GM21381 (cell line): ENCODE data around the gene MYO7B.

Experiments used
- ATAC-seq: cut with Tn5 transposase; IDR thresholded peaks from one replicate; pipeline ENCODE4 v1.9.1; 2021; ENCODE audit warnings: mild to moderate bottlenecking, moderate library complexity; ENCODE audit not compliant: unreplicated experiment

MYO7B gene

GRCh38 chr2:127634626-127635379 lies 99.3 kb downstream of the MYO7B start:
- no peak for ATAC-seq

- no peak for ATAC-seq
Observed at GRCh38 chr2:127635380-127636237, 100.1 kb downstream of the MYO7B start.

- ATAC-seq = no peak
Observed at GRCh38 chr2:127636248-127637235, 101.1 kb downstream of the MYO7B start.

- ATAC-seq = no peak
Observed at GRCh38 chr2:127637236-127637630, 101.8 kb downstream of the MYO7B start.

GRCh38 chr2:127637725-127638252 lies 102.3 kb downstream of the MYO7B start:
- no peak for ATAC-seq

- no peak for ATAC-seq
Observed at GRCh38 chr2:127638361-127639110, 103.1 kb downstream of the MYO7B start.

GRCh38 chr2:127639111-127639474 lies 103.6 kb downstream of the MYO7B start:
- ATAC-seq = no peak

- no peak for ATAC-seq
Observed at GRCh38 chr2:127640082-127641072, 104.9 kb downstream of the MYO7B start.

GRCh38 chr2:127641133-127641532 lies 105.7 kb downstream of the MYO7B start:
- no peak for ATAC-seq

GRCh38 chr2:127641846-127642507 lies 106.5 kb downstream of the MYO7B start:
- ATAC-seq = no peak

- ATAC-seq = no peak
Observed at GRCh38 chr2:127642706-127643438, 107.4 kb downstream of the MYO7B start.

- ATAC-seq = no peak
Observed at GRCh38 chr2:127643439-127644065, 108.1 kb downstream of the MYO7B start.

- no peak for ATAC-seq
Observed at GRCh38 chr2:127644066-127645025, 108.9 kb downstream of the MYO7B start.

- no peak for ATAC-seq
Observed at GRCh38 chr2:127645026-127645394, 109.5 kb downstream of the MYO7B start.

GRCh38 chr2:127645395-127646291 lies 110.2 kb downstream of the MYO7B start, which contains the start of gene GPR17:
Gene GPR17 (plus strand): TSS chr2:127646153. CDS start chr2:127650736, 4,583 bp downstream.
- ATAC-seq = no peak
